Measurements from ENCODE around the gene CASP2. TPM values are rescaled to one million over a fixed set of nuclear protein-coding genes. Genes with fewer than 3 reads are reported as not detected.

CASP2 gene
- total RNA-seq, 1 experiment from 2014 or later = 67.2 TPM

DNA sequence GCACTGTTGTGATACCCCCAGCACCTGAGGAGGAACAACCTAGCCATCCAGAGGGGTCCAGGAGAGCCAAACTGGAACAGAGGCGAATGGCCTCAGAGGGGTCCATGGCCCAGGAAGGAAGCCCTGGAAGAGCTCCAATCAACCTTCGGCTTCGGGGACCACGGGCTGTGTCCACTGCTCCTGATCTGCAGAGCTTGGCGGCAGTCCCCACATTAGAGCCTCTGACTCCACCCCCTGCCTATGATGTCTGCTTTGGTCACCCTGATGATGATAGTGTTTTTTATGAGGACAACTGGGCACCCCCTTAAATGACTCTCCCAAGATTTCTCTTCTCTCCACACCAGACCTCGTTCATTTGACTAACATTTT lies 1.6 kb upstream of the CASP2 start:
- ChIA-PET POLR2A (ENCODE audit: unreplicated experiment) (interaction anchor here (0.6 kb wide), 1 partner anchor 38 kb away, joined by 4 read pairs; no protein-coding TSS in a partner anchor), CTCF (no interaction called here)

DNA sequence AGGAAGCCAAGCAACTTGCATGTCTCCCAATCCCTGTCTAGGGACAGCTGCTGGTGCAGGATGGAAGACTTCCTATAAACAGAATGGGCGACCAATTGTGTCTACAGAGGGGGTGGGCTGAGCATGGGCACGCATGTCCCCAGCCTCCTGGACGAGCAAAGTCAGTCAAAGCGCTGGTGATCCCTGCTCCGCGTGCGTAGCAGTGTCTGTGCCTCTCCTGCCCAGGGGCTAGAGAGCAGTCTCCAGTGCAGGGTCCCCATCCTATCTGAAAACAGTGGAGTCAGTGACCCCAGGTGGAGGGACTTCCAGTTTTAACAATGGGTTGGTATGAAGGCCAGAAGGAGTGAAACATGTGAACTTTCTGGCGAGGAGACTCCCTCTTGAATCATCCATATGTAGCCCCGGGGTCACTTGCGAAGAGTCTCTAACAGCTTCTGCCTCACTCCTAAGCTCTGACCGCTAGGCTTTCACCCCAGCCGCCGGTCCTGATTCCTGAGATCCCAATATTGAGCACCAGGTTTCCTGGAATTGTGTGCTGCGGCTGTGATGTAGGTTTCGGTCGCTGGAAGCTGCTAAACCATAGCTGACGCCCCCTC lies 714 bp upstream of the CASP2 start:
- TF ChIP-seq, protein P1, sequence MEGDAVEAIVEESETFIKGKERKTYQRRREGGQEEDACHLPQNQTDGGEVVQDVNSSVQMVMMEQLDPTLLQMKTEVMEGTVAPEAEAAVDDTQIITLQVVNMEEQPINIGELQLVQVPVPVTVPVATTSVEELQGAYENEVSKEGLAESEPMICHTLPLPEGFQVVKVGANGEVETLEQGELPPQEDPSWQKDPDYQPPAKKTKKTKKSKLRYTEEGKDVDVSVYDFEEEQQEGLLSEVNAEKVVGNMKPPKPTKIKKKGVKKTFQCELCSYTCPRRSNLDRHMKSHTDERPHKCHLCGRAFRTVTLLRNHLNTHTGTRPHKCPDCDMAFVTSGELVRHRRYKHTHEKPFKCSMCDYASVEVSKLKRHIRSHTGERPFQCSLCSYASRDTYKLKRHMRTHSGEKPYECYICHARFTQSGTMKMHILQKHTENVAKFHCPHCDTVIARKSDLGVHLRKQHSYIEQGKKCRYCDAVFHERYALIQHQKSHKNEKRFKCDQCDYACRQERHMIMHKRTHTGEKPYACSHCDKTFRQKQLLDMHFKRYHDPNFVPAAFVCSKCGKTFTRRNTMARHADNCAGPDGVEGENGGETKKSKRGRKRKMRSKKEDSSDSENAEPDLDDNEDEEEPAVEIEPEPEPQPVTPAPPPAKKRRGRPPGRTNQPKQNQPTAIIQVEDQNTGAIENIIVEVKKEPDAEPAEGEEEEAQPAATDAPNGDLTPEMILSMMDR (conservative IDR thresholded peaks at IDR 0.05) = no peak
- no peak for TF ChIP-seq EZH2 (IDR thresholded peaks at IDR 0.05; ENCODE audit: low read depth)
- peaks cover 38% of the 10 kb centered on the region for H3F3A ChIP-seq (ENCODE audit: insufficient read depth, low read depth)
- intact Hi-C loops (cut with micrococcal nuclease; ENCODE audit: unreplicated experiment) = no loop called here
- H3K4me1 ChIP-seq (replicated peaks; ENCODE audit: insufficient read depth) = peaks cover 63% of the 10 kb centered on the region
- no peak for DNase-seq
- peaks cover 64% of the 10 kb centered on the region for H3K79me2 ChIP-seq (ENCODE audit: low read depth)
- H3K27me3 ChIP-seq (ENCODE audit: insufficient read depth, low read depth) = no peaks in the 10 kb centered on the region
- TSS peak; percentile 20 for BruUV-seq (replicated peaks)
- peak overlapping the region; percentile 77 for H3K4me3 ChIP-seq
- peaks cover 42% of the 10 kb centered on the region for H3K36me3 ChIP-seq (ENCODE audit: low read depth)
- H3K4me2 ChIP-seq = peak overlapping the region; percentile 91
- ChIA-PET CTCF (interaction anchor here (0.6 to 1.2 kb wide), 6 partner anchors 12 to 72 kb away, joined by 3 to 10 read pairs (median 4); partner anchors contain the start of gene GSTK1), POLR2A (ENCODE audit: unreplicated experiment) (interaction anchor here (0.6 to 1.1 kb wide), 4 partner anchors 33 to 186 kb away, joined by 3 to 12 read pairs (median 4); no protein-coding TSS in a partner anchor)
- H3K9me2 ChIP-seq (ENCODE audit: insufficient read depth) = no peaks in the 10 kb centered on the region
- H2AFZ ChIP-seq = no peak overlapping the region
- no peaks in the 10 kb centered on the region; the same call in 1 of the 2 replicates for H3K9me3 ChIP-seq (ENCODE audit: insufficient read depth, low read depth)
- H3K27ac ChIP-seq = peak overlapping the region; percentile 55
- no peaks in the 10 kb centered on the region for H4K20me1 ChIP-seq (ENCODE audit: insufficient read depth)

More for the DNA sequence above, 1.6 kb upstream of the CASP2 start:
- no peaks in the 10 kb centered on the region; the same call in 1 of the 2 replicates for H3K9me3 ChIP-seq (ENCODE audit: insufficient read depth, low read depth)
- peaks cover 34% of the 10 kb centered on the region for H3K36me3 ChIP-seq (ENCODE audit: low read depth)
- no peak overlapping the region for H2AFZ ChIP-seq
- intact Hi-C loops (cut with micrococcal nuclease; ENCODE audit: unreplicated experiment) = no loop called here
- no peak for DNase-seq
- peak overlapping the region; percentile 77; the same call in 1 of the 2 replicates for H3K4me3 ChIP-seq
- H3F3A ChIP-seq (ENCODE audit: insufficient read depth, low read depth) = peaks cover 38% of the 10 kb centered on the region
- no peaks in the 10 kb centered on the region for H4K20me1 ChIP-seq (ENCODE audit: insufficient read depth)
- TF ChIP-seq EZH2 (IDR thresholded peaks at IDR 0.05; ENCODE audit: low read depth) = no peak
- TF ChIP-seq, protein P1 (conservative IDR thresholded peaks at IDR 0.05) = no peak
- no peaks in the 10 kb centered on the region for H3K27me3 ChIP-seq (ENCODE audit: insufficient read depth, low read depth)
- no TSS peak for BruUV-seq (replicated peaks)
- H3K4me2 ChIP-seq = peak overlapping the region; percentile 91
- H3K79me2 ChIP-seq (ENCODE audit: low read depth) = peaks cover 54% of the 10 kb centered on the region
- no peaks in the 10 kb centered on the region for H3K9me2 ChIP-seq (ENCODE audit: insufficient read depth)
- peaks cover 66% of the 10 kb centered on the region for H3K4me1 ChIP-seq (replicated peaks; ENCODE audit: insufficient read depth)
- H3K27ac ChIP-seq = peak overlapping the region; percentile 90

DNA sequence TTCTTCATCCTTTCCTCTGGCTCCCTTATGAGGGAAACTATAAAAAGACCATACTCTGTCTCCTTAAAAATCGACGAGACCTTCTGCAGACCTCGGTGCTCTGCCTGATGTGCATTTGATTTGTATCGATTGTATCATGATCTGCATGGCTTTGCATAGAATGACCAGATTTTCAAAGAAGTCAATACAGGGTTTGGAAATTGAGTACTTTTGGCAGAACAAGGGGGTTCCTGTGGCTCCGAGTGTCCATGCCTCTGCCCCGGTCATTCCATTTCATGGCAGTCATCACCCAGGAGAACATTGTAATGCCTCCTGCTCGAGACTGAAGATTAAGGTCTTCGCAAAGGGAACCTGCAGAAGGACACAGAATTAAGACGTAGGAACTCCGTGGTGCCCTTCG lies 685 bp downstream of the CASP2 start:
- intact Hi-C loops (cut with micrococcal nuclease; ENCODE audit: unreplicated experiment) = loop anchor here (1.0 to 2.0 kb wide), 3 partner anchors 49 to 120 kb away; partner anchors contain the start of gene EPHA1
- Histone ChIP-seq H3K36me3 (ENCODE audit: low read depth) (peaks cover 51% of the 10 kb centered on the region), H3K27me3 (ENCODE audit: insufficient read depth, low read depth) (no peaks in the 10 kb centered on the region), H3K4me2 (peak overlapping the region; percentile 91), H2AFZ (peak overlapping the region; percentile 71), H3K27ac (peak overlapping the region; percentile 55), H3K4me1 (replicated peaks; ENCODE audit: insufficient read depth) (peaks cover 53% of the 10 kb centered on the region), H4K20me1 (ENCODE audit: insufficient read depth) (no peaks in the 10 kb centered on the region), H3K9me3 (ENCODE audit: insufficient read depth, low read depth) (no peaks in the 10 kb centered on the region; the same call in 1 of the 2 replicates), H3K79me2 (ENCODE audit: low read depth) (peaks cover 65% of the 10 kb centered on the region), H3K4me3 (peak overlapping the region; percentile 70), H3K9me2 (ENCODE audit: insufficient read depth) (no peaks in the 10 kb centered on the region), H3F3A (ENCODE audit: insufficient read depth, low read depth) (peaks cover 37% of the 10 kb centered on the region)
- BruUV-seq (replicated peaks) = TSS peak; percentile 4
- ChIA-PET CTCF (interaction anchor here (1.2 kb wide), 2 partner anchors 16 to 74 kb away, joined by 5 to 10 read pairs; no protein-coding TSS in a partner anchor), POLR2A (ENCODE audit: unreplicated experiment) (interaction anchor here (0.7 kb wide), 1 partner anchor 84 kb away, joined by 3 read pairs; no protein-coding TSS in a partner anchor)
- TF ChIP-seq, protein P1 (conservative IDR thresholded peaks at IDR 0.05) = no peak
- no peak for TF ChIP-seq EZH2 (IDR thresholded peaks at IDR 0.05; ENCODE audit: low read depth)
- DNase-seq = no peak
